Measurements from ENCODE around the gene ADRA2B. TPM values are rescaled to one million over a fixed set of nuclear protein-coding genes. Genes with fewer than 3 reads are reported as not detected.
A peak's percentile ranks its signal among the peaks of the same experiment; 100 is the strongest.

The ADRA2B gene
- total and polyA plus RNA-seq, 12 donors: 1.5 to 7.3 (median 3.4) TPM

- H3K36me3 ChIP-seq: no peaks in the 10 kb centered on the region
- peaks cover 0 to 12% (median 0%) of the 10 kb centered on the region in 7 donors for H3K27me3 ChIP-seq
- peak overlapping the region in 1 of 10 donors; percentile 48 for H3K27ac ChIP-seq
- H3K9me3 ChIP-seq: peaks cover 0 to 9% (median 0%) of the 10 kb centered on the region in 11 donors
- WGBS, 2 donors: 78 to 81% methylated on average over 19 of the region's 19 CpGs
- TF ChIP-seq CTCF (IDR thresholded peaks at IDR 0.05): no peak
- peaks cover 0 to 10% (median 0%) of the 10 kb centered on the region in 9 donors for H3K4me1 ChIP-seq
- H3K4me3 ChIP-seq: no peak overlapping the region
- DNase-seq (no peak), ATAC-seq (peak in 6 of 8 donors; percentile 7 to 21 (median 16))
- intact Hi-C loops (cut with DNase I): no loop called here
Measured at GRCh38 chr2:96157649-96158553, 41.5 kb upstream of the ADRA2B start.

- intact Hi-C loops (cut with DNase I): no loop called here
- Histone ChIP-seq H3K4me3 (no peak overlapping the region), H3K4me1 (peaks cover 0 to 10% (median 0%) of the 10 kb centered on the region in 9 donors), H3K27me3 (peaks cover 0 to 12% (median 0%) of the 10 kb centered on the region in 7 donors), H3K36me3 (no peaks in the 10 kb centered on the region), H3K9me3 (peaks cover 0 to 9% (median 0%) of the 10 kb centered on the region in 11 donors), H3K27ac (peak overlapping the region in 1 of 10 donors; percentile 48)
- 93 to 95% methylated on average over 5 of the region's 5 CpGs for WGBS, 2 donors
- DNase-seq (no peak), ATAC-seq (no peak)
- TF ChIP-seq CTCF (IDR thresholded peaks at IDR 0.05): no peak
Measured at GRCh38 chr2:96156926-96157648, 40.7 kb upstream of the ADRA2B start.

GRCh38 chr2:96156011-96156820 lies 39.8 kb upstream of the ADRA2B start:
- TF ChIP-seq CTCF (IDR thresholded peaks at IDR 0.05): no peak
- DNase-seq (no peak), ATAC-seq (no peak)
- Histone ChIP-seq H3K27ac (peak overlapping the region in 1 of 10 donors; percentile 10), H3K27me3 (peaks cover 0 to 12% (median 0%) of the 10 kb centered on the region in 7 donors), H3K9me3 (peaks cover 0 to 9% (median 0%) of the 10 kb centered on the region in 11 donors), H3K4me1 (peaks cover 0 to 10% (median 0%) of the 10 kb centered on the region in 9 donors), H3K36me3 (no peaks in the 10 kb centered on the region), H3K4me3 (no peak overlapping the region)
- intact Hi-C loops (cut with DNase I): no loop called here
- 87% methylated on average over 10 of the region's 10 CpGs for WGBS, 2 donors

Data from heart right ventricle (tissue), 16 donors.